ENCODE measurements around the gene XK. TPM values are rescaled to one million over a fixed set of nuclear protein-coding genes. Genes with fewer than 3 reads are reported as not detected.

Gene XK
- total and polyA plus RNA-seq, 9 of the 15 experiments (the other 6 are each of a cell fraction or from before 2014, with no cell fraction given): 4.0 to 21.6 (median 11.6) TPM

GRCh38 chrX:37685381-37686359 is at the start of gene XK (continued):
- TF ChIP-seq ILK (tag; IDR thresholded peaks at IDR 0.05; ENCODE audit: borderline replicate concordance, low read depth) (no peak), SOX6 (IDR thresholded peaks at IDR 0.05) (no peak), CTCF (IDR thresholded peaks at IDR 0.05 in 2 of 3, conservative IDR thresholded peaks at IDR 0.05 in 1 of 3; ENCODE audit: insufficient read depth in 2 of 3, low read depth in 1 of 3, low read length in 3 of 3) (no peak), ZBTB5 (IDR thresholded peaks at IDR 0.05) (no peak), TAF7 (tag; IDR thresholded peaks at IDR 0.05) (no peak), POLR3G (IDR thresholded peaks at IDR 0.05; ENCODE audit: extremely low read depth, insufficient read length, insufficient replicate concordance) (no peak), NBN (IDR thresholded peaks at IDR 0.05; ENCODE audit: low read depth) (no peak), BACH1 (tag; IDR thresholded peaks at IDR 0.05) (no peak), NUFIP1 (IDR thresholded peaks at IDR 0.05; ENCODE audit: partially characterized antibody) (no peak), ZNF57 (CRISPR knock-in tag; IDR thresholded peaks at IDR 0.05) (no peak)
- TF ChIP-seq, protein P1, sequence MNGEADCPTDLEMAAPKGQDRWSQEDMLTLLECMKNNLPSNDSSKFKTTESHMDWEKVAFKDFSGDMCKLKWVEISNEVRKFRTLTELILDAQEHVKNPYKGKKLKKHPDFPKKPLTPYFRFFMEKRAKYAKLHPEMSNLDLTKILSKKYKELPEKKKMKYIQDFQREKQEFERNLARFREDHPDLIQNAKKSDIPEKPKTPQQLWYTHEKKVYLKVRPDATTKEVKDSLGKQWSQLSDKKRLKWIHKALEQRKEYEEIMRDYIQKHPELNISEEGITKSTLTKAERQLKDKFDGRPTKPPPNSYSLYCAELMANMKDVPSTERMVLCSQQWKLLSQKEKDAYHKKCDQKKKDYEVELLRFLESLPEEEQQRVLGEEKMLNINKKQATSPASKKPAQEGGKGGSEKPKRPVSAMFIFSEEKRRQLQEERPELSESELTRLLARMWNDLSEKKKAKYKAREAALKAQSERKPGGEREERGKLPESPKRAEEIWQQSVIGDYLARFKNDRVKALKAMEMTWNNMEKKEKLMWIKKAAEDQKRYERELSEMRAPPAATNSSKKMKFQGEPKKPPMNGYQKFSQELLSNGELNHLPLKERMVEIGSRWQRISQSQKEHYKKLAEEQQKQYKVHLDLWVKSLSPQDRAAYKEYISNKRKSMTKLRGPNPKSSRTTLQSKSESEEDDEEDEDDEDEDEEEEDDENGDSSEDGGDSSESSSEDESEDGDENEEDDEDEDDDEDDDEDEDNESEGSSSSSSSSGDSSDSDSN (IDR thresholded peaks at IDR 0.05; ENCODE audit: borderline replicate concordance in 1 of 2, low read depth in 2 of 2, low read length in 2 of 2): peak; percentile 31 to 58; a peak in 1 of 4 replicates

Measured in K562 (cell line).